Measurements from ENCODE around the gene EPS15.

Gene EPS15

DNA sequence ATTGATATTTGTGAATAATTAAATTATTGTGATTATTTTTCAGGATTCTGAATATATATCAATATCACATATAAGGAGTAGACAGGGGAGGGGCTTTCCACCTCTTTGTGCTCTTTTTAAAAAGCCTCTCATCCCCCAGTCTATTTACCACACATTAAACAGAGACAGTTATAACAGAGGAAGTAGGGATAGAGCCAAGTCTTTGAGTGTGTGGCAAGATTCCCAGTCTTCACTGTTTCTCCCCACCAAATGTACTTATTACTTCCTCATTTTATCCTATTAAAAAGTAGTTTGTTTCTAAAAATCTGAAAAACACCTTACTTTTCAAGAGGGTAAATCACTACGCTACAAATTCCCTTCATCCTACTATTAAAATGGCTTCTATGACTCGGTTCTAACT lies 46.7 kb downstream of the EPS15 start:
- CTCF ChIA-PET: no interaction called here
- Histone ChIP-seq H3K9me3 (ENCODE audit: control insufficient read depth, insufficient read depth, low read depth, low read length) (no peaks in the 10 kb centered on the region), H3K27ac (ENCODE audit: extremely low read depth, low read depth, low read length) (no peak overlapping the region), H3K36me3 (ENCODE audit: control insufficient read depth in 2 of 2, insufficient read depth in 1 of 2, low read length in 2 of 2) (peaks cover 10 to 28% of the 10 kb centered on the region in 2 experiments; a peak in 2 of 3 replicates), H3K4me3 (ENCODE audit: low read depth, low read length) (no peak overlapping the region), H3K4me1 (ENCODE audit: control insufficient read depth, insufficient read depth, low read length) (no peaks in the 10 kb centered on the region)
- no peak for TF ChIP-seq ZNF37A (tag by site-specific recombination; IDR thresholded peaks at IDR 0.05)
- TF ChIP-seq, protein P1, sequence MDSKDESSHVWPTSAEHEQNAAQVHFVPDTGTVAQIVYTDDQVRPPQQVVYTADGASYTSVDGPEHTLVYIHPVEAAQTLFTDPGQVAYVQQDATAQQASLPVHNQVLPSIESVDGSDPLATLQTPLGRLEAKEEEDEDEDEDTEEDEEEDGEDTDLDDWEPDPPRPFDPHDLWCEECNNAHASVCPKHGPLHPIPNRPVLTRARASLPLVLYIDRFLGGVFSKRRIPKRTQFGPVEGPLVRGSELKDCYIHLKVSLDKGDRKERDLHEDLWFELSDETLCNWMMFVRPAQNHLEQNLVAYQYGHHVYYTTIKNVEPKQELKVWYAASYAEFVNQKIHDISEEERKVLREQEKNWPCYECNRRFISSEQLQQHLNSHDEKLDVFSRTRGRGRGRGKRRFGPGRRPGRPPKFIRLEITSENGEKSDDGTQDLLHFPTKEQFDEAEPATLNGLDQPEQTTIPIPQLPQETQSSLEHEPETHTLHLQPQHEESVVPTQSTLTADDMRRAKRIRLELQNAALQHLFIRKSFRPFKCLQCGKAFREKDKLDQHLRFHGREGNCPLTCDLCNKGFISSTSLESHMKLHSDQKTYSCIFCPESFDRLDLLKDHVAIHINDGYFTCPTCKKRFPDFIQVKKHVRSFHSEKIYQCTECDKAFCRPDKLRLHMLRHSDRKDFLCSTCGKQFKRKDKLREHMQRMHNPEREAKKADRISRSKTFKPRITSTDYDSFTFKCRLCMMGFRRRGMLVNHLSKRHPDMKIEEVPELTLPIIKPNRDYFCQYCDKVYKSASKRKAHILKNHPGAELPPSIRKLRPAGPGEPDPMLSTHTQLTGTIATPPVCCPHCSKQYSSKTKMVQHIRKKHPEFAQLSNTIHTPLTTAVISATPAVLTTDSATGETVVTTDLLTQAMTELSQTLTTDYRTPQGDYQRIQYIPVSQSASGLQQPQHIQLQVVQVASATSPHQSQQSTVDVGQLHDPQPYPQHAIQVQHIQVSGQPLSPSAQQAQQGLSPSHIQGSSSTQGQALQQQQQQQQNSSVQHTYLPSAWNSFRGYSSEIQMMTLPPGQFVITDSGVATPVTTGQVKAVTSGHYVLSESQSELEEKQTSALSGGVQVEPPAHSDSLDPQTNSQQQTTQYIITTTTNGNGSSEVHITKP (tag by site-specific recombination; IDR thresholded peaks at IDR 0.05): no peak
- TF ChIP-seq, protein P2, sequence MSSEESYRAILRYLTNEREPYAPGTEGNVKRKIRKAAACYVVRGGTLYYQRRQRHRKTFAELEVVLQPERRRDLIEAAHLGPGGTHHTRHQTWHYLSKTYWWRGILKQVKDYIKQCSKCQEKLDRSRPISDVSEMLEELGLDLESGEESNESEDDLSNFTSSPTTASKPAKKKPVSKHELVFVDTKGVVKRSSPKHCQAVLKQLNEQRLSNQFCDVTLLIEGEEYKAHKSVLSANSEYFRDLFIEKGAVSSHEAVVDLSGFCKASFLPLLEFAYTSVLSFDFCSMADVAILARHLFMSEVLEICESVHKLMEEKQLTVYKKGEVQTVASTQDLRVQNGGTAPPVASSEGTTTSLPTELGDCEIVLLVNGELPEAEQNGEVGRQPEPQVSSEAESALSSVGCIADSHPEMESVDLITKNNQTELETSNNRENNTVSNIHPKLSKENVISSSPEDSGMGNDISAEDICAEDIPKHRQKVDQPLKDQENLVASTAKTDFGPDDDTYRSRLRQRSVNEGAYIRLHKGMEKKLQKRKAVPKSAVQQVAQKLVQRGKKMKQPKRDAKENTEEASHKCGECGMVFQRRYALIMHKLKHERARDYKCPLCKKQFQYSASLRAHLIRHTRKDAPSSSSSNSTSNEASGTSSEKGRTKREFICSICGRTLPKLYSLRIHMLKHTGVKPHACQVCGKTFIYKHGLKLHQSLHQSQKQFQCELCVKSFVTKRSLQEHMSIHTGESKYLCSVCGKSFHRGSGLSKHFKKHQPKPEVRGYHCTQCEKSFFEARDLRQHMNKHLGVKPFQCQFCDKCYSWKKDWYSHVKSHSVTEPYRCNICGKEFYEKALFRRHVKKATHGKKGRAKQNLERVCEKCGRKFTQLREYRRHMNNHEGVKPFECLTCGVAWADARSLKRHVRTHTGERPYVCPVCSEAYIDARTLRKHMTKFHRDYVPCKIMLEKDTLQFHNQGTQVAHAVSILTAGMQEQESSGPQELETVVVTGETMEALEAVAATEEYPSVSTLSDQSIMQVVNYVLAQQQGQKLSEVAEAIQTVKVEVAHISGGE (tag by site-specific recombination; conservative IDR thresholded peaks at IDR 0.05; ENCODE audit: low read depth): no peak
- POLR2A ChIA-PET: no interaction called here

DNA sequence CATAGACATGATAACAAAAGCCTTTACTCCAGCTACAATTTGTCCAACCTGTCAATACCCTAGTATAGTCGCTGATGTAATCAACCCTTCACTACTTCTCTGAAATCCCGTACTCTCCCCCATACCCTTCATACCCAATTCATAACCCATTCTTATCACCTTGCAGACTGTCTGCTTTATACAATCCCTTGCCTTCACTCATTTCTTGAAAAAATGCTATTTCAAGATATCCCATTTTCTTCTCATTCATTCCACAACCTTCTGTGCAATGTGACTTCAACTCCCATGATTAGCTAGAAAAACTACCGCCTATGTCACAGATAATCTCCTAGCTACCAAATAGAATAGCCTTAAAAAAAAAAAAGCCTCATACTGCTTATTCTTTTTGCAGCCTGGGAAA lies 49.5 kb downstream of the EPS15 start:
- POLR2A ChIA-PET: no interaction called here
- TF ChIP-seq, protein P3, sequence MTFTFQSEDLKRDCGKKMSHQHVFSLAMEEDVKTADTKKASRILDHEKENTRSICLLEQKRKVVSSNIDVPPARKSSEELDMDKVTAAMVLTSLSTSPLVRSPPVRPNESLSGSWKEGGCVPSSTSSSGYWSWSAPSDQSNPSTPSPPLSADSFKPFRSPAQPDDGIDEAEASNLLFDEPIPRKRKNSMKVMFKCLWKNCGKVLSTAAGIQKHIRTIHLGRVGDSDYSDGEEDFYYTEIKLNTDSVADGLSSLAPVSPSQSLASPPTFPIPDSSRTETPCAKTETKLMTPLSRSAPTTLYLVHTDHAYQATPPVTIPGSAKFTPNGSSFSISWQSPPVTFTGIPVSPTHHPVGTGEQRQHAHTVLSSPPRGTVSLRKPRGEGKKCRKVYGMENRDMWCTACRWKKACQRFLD (tag by site-specific recombination; IDR thresholded peaks at IDR 0.05): no peak
- TF ChIP-seq ZFP41 (tag by site-specific recombination; IDR thresholded peaks at IDR 0.05; ENCODE audit: borderline replicate concordance): no peak
- TF ChIP-seq ZNF610 (tag by site-specific recombination; IDR thresholded peaks at IDR 0.05; ENCODE audit: borderline replicate concordance): no peak
- H3K9me3 ChIP-seq (ENCODE audit: control insufficient read depth, insufficient read depth, low read depth, low read length): no peaks in the 10 kb centered on the region
- peaks cover 10 to 28% of the 10 kb centered on the region in 2 experiments; a peak in 2 of 3 replicates for H3K36me3 ChIP-seq (ENCODE audit: control insufficient read depth in 2 of 2, insufficient read depth in 1 of 2, low read length in 2 of 2)
- H3K4me1 ChIP-seq (ENCODE audit: control insufficient read depth, insufficient read depth, low read length): no peaks in the 10 kb centered on the region
- no peak overlapping the region for H3K27ac ChIP-seq (ENCODE audit: extremely low read depth, low read depth, low read length)
- H3K4me3 ChIP-seq (ENCODE audit: low read depth, low read length): no peak overlapping the region
- CTCF ChIA-PET: no interaction called here

DNA sequence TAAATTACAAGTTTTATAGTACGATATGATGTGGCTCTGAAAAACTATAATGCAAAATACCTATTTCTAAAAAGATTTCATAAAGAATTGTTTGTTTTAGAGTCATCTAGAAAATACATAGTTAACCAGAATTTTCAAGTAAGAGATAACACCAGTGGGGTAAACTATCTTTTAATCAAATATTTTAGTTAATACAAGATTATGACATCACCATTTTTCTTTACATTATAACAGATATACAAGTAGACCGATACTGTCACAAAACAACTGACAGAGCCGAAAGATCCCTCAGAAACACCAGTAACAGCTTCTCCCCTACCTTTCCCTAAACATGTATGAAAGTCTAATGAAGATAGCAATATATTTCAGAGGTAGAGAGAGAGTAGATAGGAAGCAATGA lies 54.2 kb downstream of the EPS15 start:
- no peak for TF ChIP-seq KLF9 (tag by site-specific recombination; IDR thresholded peaks at IDR 0.05; ENCODE audit: low read depth)
- TF ChIP-seq ZFP3 (tag by site-specific recombination; IDR thresholded peaks at IDR 0.05; ENCODE audit: low read depth): no peak
- no peak for TF ChIP-seq ZNF585B (tag by site-specific recombination; IDR thresholded peaks at IDR 0.05)
- TF ChIP-seq ZFP69B (tag by site-specific recombination; IDR thresholded peaks at IDR 0.05): no peak
- TF ChIP-seq, protein P4, sequence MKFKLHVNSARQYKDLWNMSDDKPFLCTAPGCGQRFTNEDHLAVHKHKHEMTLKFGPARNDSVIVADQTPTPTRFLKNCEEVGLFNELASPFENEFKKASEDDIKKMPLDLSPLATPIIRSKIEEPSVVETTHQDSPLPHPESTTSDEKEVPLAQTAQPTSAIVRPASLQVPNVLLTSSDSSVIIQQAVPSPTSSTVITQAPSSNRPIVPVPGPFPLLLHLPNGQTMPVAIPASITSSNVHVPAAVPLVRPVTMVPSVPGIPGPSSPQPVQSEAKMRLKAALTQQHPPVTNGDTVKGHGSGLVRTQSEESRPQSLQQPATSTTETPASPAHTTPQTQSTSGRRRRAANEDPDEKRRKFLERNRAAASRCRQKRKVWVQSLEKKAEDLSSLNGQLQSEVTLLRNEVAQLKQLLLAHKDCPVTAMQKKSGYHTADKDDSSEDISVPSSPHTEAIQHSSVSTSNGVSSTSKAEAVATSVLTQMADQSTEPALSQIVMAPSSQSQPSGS (tag by site-specific recombination; IDR thresholded peaks at IDR 0.05; ENCODE audit: low read depth): peak; percentile 76
- no peak for TF ChIP-seq ZFP41 (tag by site-specific recombination; IDR thresholded peaks at IDR 0.05; ENCODE audit: borderline replicate concordance)
- no peak for TF ChIP-seq RBAK (tag by site-specific recombination; IDR thresholded peaks at IDR 0.05)
- H3K36me3 ChIP-seq (ENCODE audit: control insufficient read depth in 2 of 2, insufficient read depth in 1 of 2, low read length in 2 of 2): peaks cover 10 to 28% of the 10 kb centered on the region in 2 experiments; a peak in 2 of 3 replicates
- ChIA-PET POLR2A (no interaction called here), CTCF (interaction anchor here (1.2 kb wide), 1 partner anchor 71 kb away, joined by 6 read pairs; no protein-coding TSS in a partner anchor)
- no peak overlapping the region for H3K27ac ChIP-seq (ENCODE audit: extremely low read depth, low read depth, low read length)
- H3K4me3 ChIP-seq (ENCODE audit: low read depth, low read length): no peak overlapping the region
- no peaks in the 10 kb centered on the region for H3K9me3 ChIP-seq (ENCODE audit: control insufficient read depth, insufficient read depth, low read depth, low read length)
- no peaks in the 10 kb centered on the region for H3K4me1 ChIP-seq (ENCODE audit: control insufficient read depth, insufficient read depth, low read length)
